ENCODE data around the gene C1orf159.

Gene C1orf159

GRCh38 chr1:1146026-1146425 is 30.1 kb upstream of the C1orf159 start:
- H2AFZ ChIP-seq (ENCODE audit: low read depth, low read length, severe bottlenecking): no peak overlapping the region
- H3K9ac ChIP-seq (ENCODE audit: low read length): no peak overlapping the region
- H4K20me1 ChIP-seq (ENCODE audit: low read depth, low read length): no peaks in the 10 kb centered on the region
- H3K27me3 ChIP-seq (ENCODE audit: low read length): no peaks in the 10 kb centered on the region
- H3K4me2 ChIP-seq (ENCODE audit: low read depth, low read length, poor library complexity, severe bottlenecking): no peak overlapping the region
- H3K9me2 ChIP-seq (replicated peaks; ENCODE audit: insufficient read depth, low read length): no peaks in the 10 kb centered on the region
- H3K36me3 ChIP-seq (ENCODE audit: low read length): no peaks in the 10 kb centered on the region
- no peaks in the 10 kb centered on the region for H3F3A ChIP-seq (ENCODE audit: insufficient read depth)
- H3K9me3 ChIP-seq (ENCODE audit: insufficient read depth, low read length): no peaks in the 10 kb centered on the region
- H3K27ac ChIP-seq (ENCODE audit: low read depth, low read length): no peak overlapping the region
- no peak overlapping the region for H3K4me3 ChIP-seq (ENCODE audit: insufficient read depth, low read length, poor library complexity, severe bottlenecking)
- no peaks in the 10 kb centered on the region for H3K79me2 ChIP-seq (ENCODE audit: insufficient read depth, low read length)
- TF ChIP-seq EZH2phosphoT487 (conservative IDR thresholded peaks at IDR 0.05; ENCODE audit: low read length) (no peak), CTCF (IDR thresholded peaks at IDR 0.05; ENCODE audit: insufficient read depth, low read length, poor library complexity, severe bottlenecking) (no peak)

- Histone ChIP-seq H3K9me2 (replicated peaks; ENCODE audit: insufficient read depth, low read length) (no peaks in the 10 kb centered on the region), H3F3A (ENCODE audit: insufficient read depth) (no peaks in the 10 kb centered on the region), H3K9ac (ENCODE audit: low read length) (no peak overlapping the region), H2AFZ (ENCODE audit: low read depth, low read length, severe bottlenecking) (no peak overlapping the region), H3K27ac (ENCODE audit: low read depth, low read length) (no peak overlapping the region), H4K20me1 (ENCODE audit: low read depth, low read length) (no peaks in the 10 kb centered on the region), H3K36me3 (ENCODE audit: low read length) (no peaks in the 10 kb centered on the region), H3K4me3 (ENCODE audit: insufficient read depth, low read length, poor library complexity, severe bottlenecking) (no peak overlapping the region), H3K27me3 (ENCODE audit: low read length) (no peaks in the 10 kb centered on the region), H3K79me2 (ENCODE audit: insufficient read depth, low read length) (no peaks in the 10 kb centered on the region), H3K9me3 (ENCODE audit: insufficient read depth, low read length) (no peaks in the 10 kb centered on the region), H3K4me2 (ENCODE audit: low read depth, low read length, poor library complexity, severe bottlenecking) (no peak overlapping the region)
- TF ChIP-seq EZH2phosphoT487 (conservative IDR thresholded peaks at IDR 0.05; ENCODE audit: low read length) (no peak), CTCF (IDR thresholded peaks at IDR 0.05; ENCODE audit: insufficient read depth, low read length, poor library complexity, severe bottlenecking) (no peak)
These were observed 29.6 kb upstream of the C1orf159 start for GRCh38 chr1:1145547-1145914.

GRCh38 chr1:1144843-1145546 is 29.1 kb upstream of the C1orf159 start:
- no peak overlapping the region for H3K4me2 ChIP-seq (ENCODE audit: low read depth, low read length, poor library complexity, severe bottlenecking)
- TF ChIP-seq CTCF (IDR thresholded peaks at IDR 0.05; ENCODE audit: insufficient read depth, low read length, poor library complexity, severe bottlenecking) (no peak), EZH2phosphoT487 (conservative IDR thresholded peaks at IDR 0.05; ENCODE audit: low read length) (no peak)
- H3K4me3 ChIP-seq (ENCODE audit: insufficient read depth, low read length, poor library complexity, severe bottlenecking): no peak overlapping the region
- no peaks in the 10 kb centered on the region for H3K9me3 ChIP-seq (ENCODE audit: insufficient read depth, low read length)
- H4K20me1 ChIP-seq (ENCODE audit: low read depth, low read length): no peaks in the 10 kb centered on the region
- H3K27me3 ChIP-seq (ENCODE audit: low read length): no peaks in the 10 kb centered on the region
- no peak overlapping the region for H2AFZ ChIP-seq (ENCODE audit: low read depth, low read length, severe bottlenecking)
- no peaks in the 10 kb centered on the region for H3K9me2 ChIP-seq (replicated peaks; ENCODE audit: insufficient read depth, low read length)
- H3K27ac ChIP-seq (ENCODE audit: low read depth, low read length): peak overlapping the region; percentile 79
- H3F3A ChIP-seq (ENCODE audit: insufficient read depth): no peaks in the 10 kb centered on the region
- H3K9ac ChIP-seq (ENCODE audit: low read length): peak overlapping the region; percentile 48
- H3K79me2 ChIP-seq (ENCODE audit: insufficient read depth, low read length): no peaks in the 10 kb centered on the region
- H3K36me3 ChIP-seq (ENCODE audit: low read length): no peaks in the 10 kb centered on the region
